ENCODE measurements around the gene ANKRD9.

ANKRD9 gene

GRCh38 chr14:102469261-102469660, 40.3 kb downstream of the ANKRD9 start:
- no peak for DNase-seq

DNA sequence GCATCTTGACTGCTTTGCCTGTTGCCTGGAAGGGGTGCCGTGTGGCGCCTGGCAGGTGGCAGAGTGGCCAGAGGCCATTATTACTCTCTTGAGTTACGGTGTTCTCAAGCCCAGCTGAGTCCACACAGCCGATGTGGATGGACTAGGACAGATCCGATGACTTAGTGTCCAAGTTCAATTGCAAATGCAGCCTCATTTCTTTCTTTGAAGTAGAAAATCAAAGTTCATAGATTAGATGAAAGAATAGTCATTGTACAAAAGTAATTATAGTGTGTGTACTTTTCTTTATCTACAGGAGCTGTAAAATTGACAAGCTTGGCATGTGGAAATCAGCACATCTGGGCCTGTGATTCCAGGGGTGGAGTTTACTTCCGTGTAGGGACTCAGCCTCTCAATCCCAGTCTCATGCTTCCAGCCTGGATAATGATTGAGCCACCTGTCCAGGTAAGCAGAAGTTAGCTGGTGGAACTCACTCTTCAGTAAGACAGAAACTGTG, 44.7 kb downstream of the ANKRD9 start:
- DNase-seq = no peak

DNA sequence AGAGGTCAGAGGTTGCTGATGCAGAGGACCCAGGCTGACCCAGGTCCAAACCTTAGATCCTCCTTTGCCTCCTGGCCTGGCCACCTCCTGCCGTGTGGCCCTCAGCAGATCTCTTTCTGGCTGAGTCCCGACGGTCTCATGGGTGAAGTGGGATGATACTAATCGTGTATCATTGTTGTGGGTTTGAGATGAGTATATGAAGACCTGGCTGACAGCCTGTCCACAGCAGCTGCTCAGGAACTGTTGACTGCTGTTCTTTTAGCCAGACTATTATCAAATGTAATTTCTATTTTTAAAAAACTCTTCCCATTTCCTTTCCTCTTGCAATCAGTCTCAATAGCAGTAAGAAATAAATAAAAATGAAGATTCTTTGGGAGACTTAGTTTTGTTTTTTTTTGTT, 45.6 kb downstream of the ANKRD9 start:
- DNase-seq = no peak

DNA sequence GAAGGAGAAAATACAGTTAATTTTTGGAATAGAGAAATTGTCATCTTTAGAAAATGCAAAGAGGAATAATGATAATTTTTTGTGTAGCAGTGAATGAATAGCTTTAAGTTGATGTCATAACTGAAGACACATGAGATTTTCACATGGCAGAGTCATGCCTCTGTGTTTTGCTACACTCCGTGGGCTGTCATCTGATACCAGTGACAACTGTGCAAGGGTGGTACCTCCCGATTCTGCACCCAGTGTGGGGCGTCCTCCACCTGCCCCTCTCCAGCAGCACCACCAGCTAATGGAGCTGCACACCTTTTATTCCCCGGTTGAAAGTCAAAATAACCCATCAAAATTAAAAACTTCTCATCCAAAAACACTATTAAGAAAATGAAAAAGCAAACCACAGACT, 47.2 kb downstream of the ANKRD9 start:
- DNase-seq = no peak

DNA sequence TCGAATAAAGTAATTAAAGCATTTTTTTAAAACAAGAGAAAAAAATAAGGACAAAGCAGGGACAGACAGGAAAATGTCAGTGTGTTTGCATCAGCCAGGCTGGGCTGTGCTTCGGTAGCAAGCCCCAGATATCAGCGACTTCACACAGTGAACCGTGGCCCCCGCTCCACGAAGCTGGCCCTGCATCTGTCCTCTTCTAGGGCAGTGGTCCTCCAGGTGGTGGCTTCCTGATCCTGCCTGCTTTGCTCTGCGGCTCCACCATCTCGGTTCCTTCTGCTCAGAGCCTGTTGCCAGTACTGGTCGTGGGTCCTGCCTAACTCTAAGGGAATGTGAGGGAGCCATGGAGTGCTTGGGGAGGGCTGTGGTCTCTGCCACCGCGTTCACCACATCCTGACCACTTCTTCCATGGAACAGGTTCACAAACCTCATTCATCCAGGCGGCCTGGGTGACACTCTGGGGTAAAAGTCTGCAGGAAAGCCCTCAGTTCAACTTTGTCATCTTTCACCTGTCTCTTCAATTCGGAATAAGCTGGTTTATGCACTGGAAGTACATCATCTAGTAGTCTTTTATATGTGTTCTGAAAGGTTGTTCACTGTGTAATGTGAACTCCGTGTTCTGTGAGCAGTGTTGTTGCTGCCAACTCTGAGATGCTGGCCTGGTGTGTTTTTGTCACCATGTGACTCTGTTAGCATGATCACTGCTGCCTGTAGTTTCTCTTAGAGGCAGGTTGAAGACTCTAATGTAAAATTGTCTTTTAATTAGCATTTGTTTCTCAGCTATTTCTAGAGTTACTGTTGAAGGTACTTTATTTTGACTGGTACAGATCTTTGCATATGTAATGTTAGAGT, 47.9 kb downstream of the ANKRD9 start:
- no peak for DNase-seq

GRCh38 chr14:102457509-102457908, 52.1 kb downstream of the ANKRD9 start:
- DNase-seq = no peak

DNA sequence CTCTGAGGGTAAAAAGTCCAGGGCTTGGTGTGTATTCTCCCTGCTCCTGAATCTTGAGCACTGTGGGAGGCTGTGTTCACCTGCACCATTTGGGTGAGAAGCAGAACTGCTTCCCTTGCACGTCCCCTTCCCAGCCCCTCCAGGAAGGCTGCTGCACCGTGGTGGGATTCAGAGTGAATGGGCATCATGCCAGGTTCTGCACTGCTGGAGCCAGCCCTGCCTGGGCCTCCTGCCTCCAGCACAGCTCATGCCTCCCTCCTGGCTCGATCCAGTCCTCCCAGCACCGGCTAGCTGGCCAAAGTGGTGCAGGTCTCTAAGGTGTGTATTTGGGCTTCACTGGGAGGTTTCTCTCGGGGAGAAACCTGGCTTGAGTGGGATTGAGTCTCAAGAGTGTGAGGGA, 54.9 kb downstream of the ANKRD9 start:
- DNase-seq = no peak

DNA sequence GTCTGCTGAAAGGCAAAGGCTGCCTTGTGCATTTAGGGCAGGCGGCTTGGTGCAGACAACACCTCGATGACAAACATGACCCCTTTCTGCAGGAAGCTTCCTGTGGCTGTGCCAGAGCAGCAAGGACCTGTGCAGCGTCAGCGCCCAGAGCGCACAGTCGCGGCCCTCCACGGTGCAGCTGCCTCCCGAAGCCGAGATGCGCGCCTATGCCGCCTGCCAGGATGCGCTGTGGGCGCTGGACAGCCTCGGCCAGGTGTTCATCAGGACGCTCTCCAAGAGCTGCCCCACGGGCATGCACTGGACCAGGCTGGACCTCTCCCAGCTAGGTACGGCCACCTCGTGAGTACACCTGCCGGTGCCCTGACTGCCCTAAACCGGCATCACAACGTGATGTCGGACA, 57.3 kb downstream of the ANKRD9 start:
- DNase-seq = no peak

All from activated T-cell treated with anti-CD3 and anti-CD28 coated beads for 4 hours (primary cell).